Panc1 (cell line): ENCODE measurements around the gene SBF2.

Source experiments
- POLR2AphosphoS5 ChIP-seq: IDR thresholded peaks from 2 replicates; pipeline ENCODE4 v1.6.1; 2012; ENCODE audit warnings: mild to moderate bottlenecking, low read depth, low read length, moderate library complexity
- REST ChIP-seq, 2 experiments: IDR thresholded peaks; 2 replicates each; pipeline ENCODE4 v1.6.1; 2011 to 2012; ENCODE audit warnings: low read depth in 2 of 2, control low read depth in 1 of 2, low read length in 1 of 2, mild to moderate bottlenecking in 1 of 2, moderate library complexity in 1 of 2; ENCODE audit not compliant: insufficient read depth in 1 of 2
- TF ChIP-seq, protein P1 (sequence below): fragments of 450-650 bp; IDR thresholded peaks from 2 replicates; pipeline ENCODE4 v1.5.1; 2017; ENCODE audit warnings: mild to moderate bottlenecking

- TF ChIP-seq, protein P1, sequence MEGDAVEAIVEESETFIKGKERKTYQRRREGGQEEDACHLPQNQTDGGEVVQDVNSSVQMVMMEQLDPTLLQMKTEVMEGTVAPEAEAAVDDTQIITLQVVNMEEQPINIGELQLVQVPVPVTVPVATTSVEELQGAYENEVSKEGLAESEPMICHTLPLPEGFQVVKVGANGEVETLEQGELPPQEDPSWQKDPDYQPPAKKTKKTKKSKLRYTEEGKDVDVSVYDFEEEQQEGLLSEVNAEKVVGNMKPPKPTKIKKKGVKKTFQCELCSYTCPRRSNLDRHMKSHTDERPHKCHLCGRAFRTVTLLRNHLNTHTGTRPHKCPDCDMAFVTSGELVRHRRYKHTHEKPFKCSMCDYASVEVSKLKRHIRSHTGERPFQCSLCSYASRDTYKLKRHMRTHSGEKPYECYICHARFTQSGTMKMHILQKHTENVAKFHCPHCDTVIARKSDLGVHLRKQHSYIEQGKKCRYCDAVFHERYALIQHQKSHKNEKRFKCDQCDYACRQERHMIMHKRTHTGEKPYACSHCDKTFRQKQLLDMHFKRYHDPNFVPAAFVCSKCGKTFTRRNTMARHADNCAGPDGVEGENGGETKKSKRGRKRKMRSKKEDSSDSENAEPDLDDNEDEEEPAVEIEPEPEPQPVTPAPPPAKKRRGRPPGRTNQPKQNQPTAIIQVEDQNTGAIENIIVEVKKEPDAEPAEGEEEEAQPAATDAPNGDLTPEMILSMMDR, result peak; percentile 40
- TF ChIP-seq REST (IDR thresholded peaks at IDR 0.05; ENCODE audit: insufficient read depth in 1 of 2, low read depth in 2 of 2, low read length in 1 of 2), result no peak
- no peak for TF ChIP-seq POLR2AphosphoS5
These were observed 4.3 kb upstream of the SBF2 start for GRCh38 chr11:10298342-10298741.
